Sigmoid colon (tissue), 4 donors: ENCODE measurements around the gene IFT74.

Source experiments
- EP300 ChIP-seq, 4 donors: sonication (generic); formaldehyde crosslinking; IDR thresholded peaks; one replicate each; pipeline ENCODE4 v1.6.1; 2017; ENCODE audit warnings: antibody characterized with exemption in 4 of 4
- POLR2A ChIP-seq, 2 donors: fragments of 450-650 bp; IDR thresholded peaks; one replicate each; pipeline ENCODE4 v1.6.1; 2016; ENCODE audit warnings: antibody characterized with exemption in 2 of 2, mild to moderate bottlenecking in 2 of 2, moderate library complexity in 2 of 2
- POLR2AphosphoS5 ChIP-seq, 4 donors: sonication (generic); formaldehyde crosslinking; IDR thresholded peaks; one replicate each; pipeline ENCODE4 v1.6.1; 2017; ENCODE audit warnings: antibody characterized with exemption in 4 of 4
- TF ChIP-seq, protein P1 (sequence below), 4 experiments: fragments of 450-650 bp in 3 of 4; fragments of 200-600 bp in 1 of 4; IDR thresholded peaks; one replicate each; pipeline ENCODE4 v1.5.1; 2016 to 2019; ENCODE audit warnings: antibody characterized with exemption in 4 of 4, mild to moderate bottlenecking in 3 of 4, moderate library complexity in 2 of 4

DNA sequence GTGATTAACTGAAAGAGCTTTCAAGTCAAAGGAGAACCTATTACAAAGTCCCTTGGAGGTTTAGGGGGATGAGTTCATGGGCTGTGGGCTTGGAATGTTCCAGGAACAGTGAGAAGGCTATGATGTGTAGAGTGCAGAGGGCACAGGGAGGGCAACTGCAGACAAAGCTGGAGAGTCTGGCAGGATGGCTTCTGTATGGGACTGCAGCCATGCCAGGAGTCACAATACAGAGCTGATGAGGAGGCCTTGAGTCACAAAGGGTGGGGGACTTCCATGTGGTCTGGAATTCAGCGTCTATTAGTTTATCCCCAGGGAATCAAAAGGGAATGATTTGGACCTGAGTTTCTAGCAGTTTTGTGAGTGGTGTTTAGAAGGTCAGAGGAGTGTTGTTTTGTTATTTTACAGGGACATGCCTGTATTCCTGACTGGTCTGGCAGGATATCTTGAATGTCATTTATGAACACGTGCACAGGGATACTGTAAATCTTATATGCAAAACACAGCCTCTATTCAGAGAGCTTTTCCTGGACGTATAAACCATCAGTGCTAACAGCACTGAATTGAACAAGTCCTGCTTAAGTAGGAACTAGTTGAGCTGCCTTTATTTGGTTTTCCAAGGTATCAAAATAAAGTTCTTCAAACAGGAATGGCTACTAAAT, 138.6 kb downstream of the IFT74 start:
- TF ChIP-seq, protein P1, sequence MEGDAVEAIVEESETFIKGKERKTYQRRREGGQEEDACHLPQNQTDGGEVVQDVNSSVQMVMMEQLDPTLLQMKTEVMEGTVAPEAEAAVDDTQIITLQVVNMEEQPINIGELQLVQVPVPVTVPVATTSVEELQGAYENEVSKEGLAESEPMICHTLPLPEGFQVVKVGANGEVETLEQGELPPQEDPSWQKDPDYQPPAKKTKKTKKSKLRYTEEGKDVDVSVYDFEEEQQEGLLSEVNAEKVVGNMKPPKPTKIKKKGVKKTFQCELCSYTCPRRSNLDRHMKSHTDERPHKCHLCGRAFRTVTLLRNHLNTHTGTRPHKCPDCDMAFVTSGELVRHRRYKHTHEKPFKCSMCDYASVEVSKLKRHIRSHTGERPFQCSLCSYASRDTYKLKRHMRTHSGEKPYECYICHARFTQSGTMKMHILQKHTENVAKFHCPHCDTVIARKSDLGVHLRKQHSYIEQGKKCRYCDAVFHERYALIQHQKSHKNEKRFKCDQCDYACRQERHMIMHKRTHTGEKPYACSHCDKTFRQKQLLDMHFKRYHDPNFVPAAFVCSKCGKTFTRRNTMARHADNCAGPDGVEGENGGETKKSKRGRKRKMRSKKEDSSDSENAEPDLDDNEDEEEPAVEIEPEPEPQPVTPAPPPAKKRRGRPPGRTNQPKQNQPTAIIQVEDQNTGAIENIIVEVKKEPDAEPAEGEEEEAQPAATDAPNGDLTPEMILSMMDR (IDR thresholded peaks at IDR 0.05): no peak
- no peak for TF ChIP-seq POLR2AphosphoS5 (IDR thresholded peaks at IDR 0.05)
- no peak for TF ChIP-seq POLR2A (IDR thresholded peaks at IDR 0.05)
- TF ChIP-seq EP300 (IDR thresholded peaks at IDR 0.05): no peak
